ENCODE results near the gene TXNDC17.
A peak's percentile ranks its signal among the peaks of the same experiment; 100 is the strongest.
"Not testable (repeated sequence)": the region's sequence is repeated elsewhere in the genome, so short reads cannot be mapped to it uniquely, and the experiment has no call there.

The TXNDC17 gene

GRCh38 chr17:6636616-6637457 is 4.0 kb upstream of the TXNDC17 start:
- no peak for DNase-seq (ENCODE audit: low read depth in 2 of 2)

- DNase-seq (ENCODE audit: low read depth in 2 of 2), result no peak
These were observed 3.4 kb upstream of the TXNDC17 start for GRCh38 chr17:6637458-6637840.

- no peak for DNase-seq (ENCODE audit: low read depth in 2 of 2)
These were observed 2.6 kb upstream of the TXNDC17 start for GRCh38 chr17:6638046-6638908.

- no peak for DNase-seq (ENCODE audit: low read depth in 2 of 2)
These were observed 1.8 kb upstream of the TXNDC17 start for GRCh38 chr17:6639014-6639585.

- DNase-seq (ENCODE audit: low read depth in 2 of 2), result no peak
These were observed 999 bp upstream of the TXNDC17 start for GRCh38 chr17:6639586-6640535.

- no peak for DNase-seq (ENCODE audit: low read depth in 2 of 2)
These were observed 495 bp downstream of the TXNDC17 start for GRCh38 chr17:6641247-6641863.

GRCh38 chr17:6642592-6642991 is 1.7 kb downstream of the TXNDC17 start:
- no peak for DNase-seq (ENCODE audit: low read depth in 2 of 2)

GRCh38 chr17:6643451-6644125 is 2.7 kb downstream of the TXNDC17 start:
- DNase-seq (ENCODE audit: low read depth in 2 of 2), result no peak

GRCh38 chr17:6648181-6648580 is 7.3 kb downstream of the TXNDC17 start:
- no peak for DNase-seq (ENCODE audit: low read depth in 2 of 2)

GRCh38 chr17:6651354-6651918 is 10.6 kb downstream of the TXNDC17 start, which contains the start of the genes C17orf100 and MED31:
Gene C17orf100 (plus strand): TSS chr17:6651762. CDS start chr17:6651914, 152 bp downstream.
Gene MED31 (minus strand): TSS chr17:6651605. CDS start chr17:6651528, 77 bp downstream.
- DNase-seq (ENCODE audit: low read depth in 2 of 2), result peak; percentile 88 to 93

- DNase-seq (ENCODE audit: low read depth in 2 of 2), result no peak
These were observed 11.1 kb downstream of the TXNDC17 start for GRCh38 chr17:6651919-6652452.

GRCh38 chr17:6654841-6655731 is 14.2 kb downstream of the TXNDC17 start:
- DNase-seq (ENCODE audit: low read depth in 2 of 2), result no peak

GRCh38 chr17:6655732-6656361 is 15.0 kb downstream of the TXNDC17 start:
- not testable (repeated sequence) for DNase-seq (ENCODE audit: low read depth in 2 of 2)

- DNase-seq (ENCODE audit: low read depth in 2 of 2), result peak; percentile 42 to 54
These were observed 16.2 kb downstream of the TXNDC17 start for GRCh38 chr17:6656797-6657632.

- no peak for DNase-seq (ENCODE audit: low read depth in 2 of 2)
These were observed 16.9 kb downstream of the TXNDC17 start for GRCh38 chr17:6657633-6658287.

GRCh38 chr17:6658411-6658810 is 17.6 kb downstream of the TXNDC17 start:
- not testable (repeated sequence) for DNase-seq (ENCODE audit: low read depth in 2 of 2)
